Activated CD8-positive, alpha-beta T cell treated with anti-CD3 and anti-CD28 coated beads for 36 hours (primary cell): ENCODE measurements around the gene GINS3. TPM values are rescaled to one million over a fixed set of nuclear protein-coding genes. Genes with fewer than 3 reads are reported as not detected.
"Not testable (repeated sequence)": the region's sequence is repeated elsewhere in the genome, so short reads cannot be mapped to it uniquely, and the experiment has no call there.

Experiments
- ATAC-seq: fragments of 200-7000 bp; cut with Tn5 transposase; one replicate; pipeline ENCODE4 v1.10.0; 2021; ENCODE audit warnings: mild to moderate bottlenecking, moderate library complexity
- CTCF ChIA-PET: fragments of 350-600 bp; sonication (Branson Sonifier 250); formaldehyde crosslinking; loops from one replicate; lab custom pipeline; 2021; ENCODE audit warnings: antibody characterized with exemption; lab: Charles Lee
- POLR2A ChIA-PET: fragments of 350-600 bp; sonication (Branson Sonifier 250); formaldehyde crosslinking; loops from one replicate; lab custom pipeline; 2021; ENCODE audit warnings: antibody characterized with exemption; lab: Charles Lee
- DNase-seq: peaks from one replicate; pipeline ENCODE4 v3.0.0-alpha.2; 2020
- H3K27ac Mint-ChIP-seq: one replicate; pipeline ENCODE4 v1.8.0; 2021; ENCODE audit warnings: mild to moderate bottlenecking, mixed read lengths
- H3K27me3 Mint-ChIP-seq: one replicate; pipeline ENCODE4 v1.8.0; 2021; ENCODE audit warnings: mixed read lengths
- H3K36me3 Mint-ChIP-seq: one replicate; pipeline ENCODE4 v1.8.0; 2021; ENCODE audit warnings: low read depth, mixed read lengths
- H3K4me1 Mint-ChIP-seq: one replicate; pipeline ENCODE4 v1.8.0; 2021; ENCODE audit warnings: low read depth, mixed read lengths
- H3K4me3 Mint-ChIP-seq: one replicate; pipeline ENCODE4 v1.8.0; 2021; ENCODE audit warnings: mild to moderate bottlenecking, moderate library complexity, mixed read lengths
- H3K9me3 Mint-ChIP-seq: one replicate; pipeline ENCODE4 v1.8.0; 2021; ENCODE audit warnings: mixed read lengths
- intact Hi-C: fragments of 100-400 bp; cut with micrococcal nuclease; formaldehyde crosslinking; loops from one replicate; pipeline ENCODE4 v1.10.0; 2022
- total RNA-seq, 2 experiments: library from RNA; stranded (reverse); gene quantifications; one replicate each; pipeline ENCODE4 v1.2.3, GENCODE V29; 2021
- TF ChIP-seq, protein P1 (sequence below): fragments of 200-600 bp; IDR thresholded peaks from one replicate; pipeline ENCODE4 v1.8.0; 2022; ENCODE audit warnings: antibody characterized with exemption, mild to moderate bottlenecking

The GINS3 gene
- total RNA-seq, 2 experiments from 2014 or later: 16.0 to 18.1 TPM

DNA sequence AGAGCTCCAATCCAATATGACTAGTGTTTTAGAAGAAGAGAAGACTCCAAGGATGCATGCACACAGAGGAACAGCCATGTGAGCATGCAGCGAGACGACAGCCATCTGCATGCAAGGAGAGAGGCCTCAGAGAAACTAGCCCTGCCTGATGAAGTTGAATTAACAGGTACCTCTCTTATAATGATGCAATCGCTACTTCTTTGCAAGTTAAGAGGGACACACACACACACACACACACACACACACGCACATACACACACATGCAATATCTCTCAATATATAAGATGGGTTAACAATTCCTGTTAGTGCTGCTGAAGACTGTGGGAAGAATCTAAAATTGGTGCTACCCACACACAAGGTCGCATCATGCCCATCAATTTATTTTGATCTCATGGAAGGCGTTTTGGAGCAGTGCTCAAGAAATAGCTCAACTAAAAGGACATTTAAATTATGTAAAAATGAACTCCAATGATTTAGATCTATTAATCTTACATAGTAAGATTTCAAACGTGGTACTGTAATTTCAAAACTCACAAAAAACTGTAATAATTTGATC is 7.0 kb upstream of the GINS3 start:
- ATAC-seq: no peak
- peaks cover 4% of the 10 kb centered on the region for H3K27me3 Mint-ChIP-seq
- H3K4me1 Mint-ChIP-seq: no peaks in the 10 kb centered on the region
- ChIA-PET CTCF (interaction anchor here (1.2 kb wide), 1 partner anchor 49 kb away, joined by 3 read pairs; no protein-coding TSS in a partner anchor), POLR2A (interaction anchor here (1.1 kb wide), 1 partner anchor 16 kb away, joined by 3 read pairs; no protein-coding TSS in a partner anchor)
- H3K27ac Mint-ChIP-seq: no peak overlapping the region
- no peaks in the 10 kb centered on the region for H3K36me3 Mint-ChIP-seq
- TF ChIP-seq, protein P1, sequence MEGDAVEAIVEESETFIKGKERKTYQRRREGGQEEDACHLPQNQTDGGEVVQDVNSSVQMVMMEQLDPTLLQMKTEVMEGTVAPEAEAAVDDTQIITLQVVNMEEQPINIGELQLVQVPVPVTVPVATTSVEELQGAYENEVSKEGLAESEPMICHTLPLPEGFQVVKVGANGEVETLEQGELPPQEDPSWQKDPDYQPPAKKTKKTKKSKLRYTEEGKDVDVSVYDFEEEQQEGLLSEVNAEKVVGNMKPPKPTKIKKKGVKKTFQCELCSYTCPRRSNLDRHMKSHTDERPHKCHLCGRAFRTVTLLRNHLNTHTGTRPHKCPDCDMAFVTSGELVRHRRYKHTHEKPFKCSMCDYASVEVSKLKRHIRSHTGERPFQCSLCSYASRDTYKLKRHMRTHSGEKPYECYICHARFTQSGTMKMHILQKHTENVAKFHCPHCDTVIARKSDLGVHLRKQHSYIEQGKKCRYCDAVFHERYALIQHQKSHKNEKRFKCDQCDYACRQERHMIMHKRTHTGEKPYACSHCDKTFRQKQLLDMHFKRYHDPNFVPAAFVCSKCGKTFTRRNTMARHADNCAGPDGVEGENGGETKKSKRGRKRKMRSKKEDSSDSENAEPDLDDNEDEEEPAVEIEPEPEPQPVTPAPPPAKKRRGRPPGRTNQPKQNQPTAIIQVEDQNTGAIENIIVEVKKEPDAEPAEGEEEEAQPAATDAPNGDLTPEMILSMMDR: no peak
- H3K4me3 Mint-ChIP-seq: no peak overlapping the region
- no peaks in the 10 kb centered on the region for H3K9me3 Mint-ChIP-seq
- intact Hi-C loops: no loop called here
- no peak for DNase-seq

- DNase-seq (no peak), ATAC-seq (no peak)
- Mint-ChIP-seq H3K27me3 (no peaks in the 10 kb centered on the region), H3K9me3 (peaks cover 3% of the 10 kb centered on the region), H3K4me3 (no peak overlapping the region), H3K36me3 (peaks cover 14% of the 10 kb centered on the region), H3K27ac (no peak overlapping the region), H3K4me1 (peaks cover 19% of the 10 kb centered on the region)
- ChIA-PET POLR2A (interaction anchor here (0.6 to 0.9 kb wide), 2 partner anchors 8 to 35 kb away, joined by 3 to 4 read pairs; no protein-coding TSS in a partner anchor), CTCF (interaction anchor here (1.0 to 1.1 kb wide), 2 partner anchors 53 to 98 kb away, joined by 4 to 5 read pairs; no protein-coding TSS in a partner anchor)
- TF ChIP-seq, protein P1: no peak
- intact Hi-C loops: no loop called here
Measured at GRCh38 chr16:58389724-58390123, 2.5 kb upstream of the GINS3 start.

GRCh38 chr16:58393138-58393504 is 850 bp downstream of the GINS3 start:
- H3K27ac Mint-ChIP-seq: peak overlapping the region; percentile 96
- POLR2A ChIA-PET: interaction anchor here (0.8 to 2.4 kb wide), 7 partner anchors 10 to 393 kb away, joined by 3 to 12 read pairs (median 3); partner anchors contain the start of gene ZNF319
- CTCF ChIA-PET: interaction anchor here (1.0 to 1.5 kb wide), 4 partner anchors 56 to 363 kb away, joined by 3 to 12 read pairs (median 4); no protein-coding TSS in a partner anchor
- intact Hi-C loops: loop anchor here (2.0 kb wide), 1 partner anchor 56 kb away; no protein-coding TSS in a partner anchor
- TF ChIP-seq, protein P1: no peak
- H3K4me1 Mint-ChIP-seq: peaks cover 19% of the 10 kb centered on the region
- H3K27me3 Mint-ChIP-seq: no peaks in the 10 kb centered on the region
- H3K36me3 Mint-ChIP-seq: peaks cover 26% of the 10 kb centered on the region
- DNase-seq (no peak), ATAC-seq (peak; percentile 15)
- peaks cover 3% of the 10 kb centered on the region for H3K9me3 Mint-ChIP-seq
- H3K4me3 Mint-ChIP-seq: peak overlapping the region; percentile 93

DNA sequence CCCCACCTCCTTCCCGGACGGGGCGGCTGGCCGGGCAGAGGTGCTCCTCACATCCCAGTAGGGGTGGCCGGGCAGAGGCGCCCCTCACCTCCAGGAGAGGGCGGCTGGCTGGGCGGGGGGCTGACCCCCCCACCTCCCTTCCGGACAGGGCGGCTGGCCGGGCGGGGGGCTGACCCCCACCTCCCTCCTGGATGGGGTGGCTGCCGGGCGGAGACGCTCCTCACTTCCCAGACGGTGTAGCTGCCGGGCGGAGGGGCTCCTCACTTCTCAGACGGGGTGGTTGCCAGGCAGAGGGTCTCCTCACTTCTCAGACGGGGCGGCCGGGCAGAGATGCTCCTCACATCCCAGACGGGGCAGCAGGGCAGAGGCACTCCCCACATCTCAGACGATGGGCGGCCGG is 4.6 kb downstream of the GINS3 start:
- ATAC-seq, H3K27me3 Mint-ChIP-seq, POLR2A ChIA-PET, H3K9me3 Mint-ChIP-seq, CTCF ChIA-PET, H3K27ac Mint-ChIP-seq, intact Hi-C loops, H3K4me3 Mint-ChIP-seq, DNase-seq: not testable (repeated sequence)
- Mint-ChIP-seq H3K4me1 (peaks cover 19% of the 10 kb centered on the region), H3K36me3 (peaks cover 37% of the 10 kb centered on the region)

DNA sequence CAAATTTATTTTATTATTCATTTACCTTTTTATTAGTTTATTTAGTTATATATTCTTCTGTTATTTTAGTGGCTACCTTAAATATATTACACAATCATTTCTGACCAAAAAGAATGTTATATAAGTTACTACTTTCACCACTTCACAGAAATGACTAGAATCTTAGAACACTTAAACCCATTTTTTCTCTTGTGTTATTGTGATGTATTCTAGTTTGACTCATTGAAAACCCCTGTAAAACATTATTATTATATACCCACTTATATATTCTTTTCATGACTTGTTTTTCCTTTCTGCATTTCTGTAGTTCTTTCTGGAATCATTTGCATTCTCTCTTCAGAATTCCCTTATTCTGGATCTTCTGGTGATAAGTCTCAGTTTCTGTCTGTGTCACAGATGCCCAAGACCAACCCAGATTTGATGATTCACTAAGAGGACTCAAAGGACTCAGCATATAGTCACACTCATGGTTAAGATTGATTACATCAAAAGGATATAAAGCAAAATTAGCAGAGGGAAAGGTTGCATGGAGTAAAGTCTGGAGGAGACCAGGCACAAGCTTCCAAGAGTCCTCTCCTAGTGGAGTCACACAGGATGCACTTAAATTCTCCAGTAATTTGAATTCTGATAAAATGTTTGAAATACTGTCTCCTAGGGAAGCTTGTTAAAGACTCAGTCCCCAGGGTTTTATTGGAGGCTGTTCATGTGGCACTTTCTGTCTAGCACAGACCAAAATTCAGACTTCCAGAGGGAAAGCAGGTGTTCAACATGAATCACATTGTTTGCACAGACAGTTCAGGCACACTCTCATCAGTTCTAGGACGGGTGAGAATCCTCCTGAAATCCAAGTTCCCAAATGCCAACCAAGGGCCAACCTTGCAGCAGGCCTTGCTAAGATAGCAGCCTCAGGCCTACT is 7.7 kb downstream of the GINS3 start:
- POLR2A ChIA-PET: no interaction called here
- Mint-ChIP-seq H3K27me3 (no peaks in the 10 kb centered on the region), H3K27ac (no peak overlapping the region), H3K4me1 (peaks cover 3% of the 10 kb centered on the region), H3K9me3 (no peaks in the 10 kb centered on the region), H3K4me3 (no peak overlapping the region), H3K36me3 (peaks cover 38% of the 10 kb centered on the region)
- DNase-seq (no peak), ATAC-seq (no peak)
- intact Hi-C loops: no loop called here
- CTCF ChIA-PET: interaction anchor here (1.0 kb wide), 1 partner anchor 13 kb away, joined by 3 read pairs; no protein-coding TSS in a partner anchor
- TF ChIP-seq, protein P1: no peak

GRCh38 chr16:58401305-58401704 is 9.0 kb downstream of the GINS3 start:
- intact Hi-C loops, H3K27ac Mint-ChIP-seq, H3K4me1 Mint-ChIP-seq, H3K4me3 Mint-ChIP-seq, H3K27me3 Mint-ChIP-seq, H3K9me3 Mint-ChIP-seq, DNase-seq, ATAC-seq: not testable (repeated sequence)
- CTCF ChIA-PET: interaction anchor here (0.7 kb wide), 1 partner anchor 65 kb away, joined by 3 read pairs; no protein-coding TSS in a partner anchor
- peaks cover 35% of the 10 kb centered on the region for H3K36me3 Mint-ChIP-seq
- POLR2A ChIA-PET: interaction anchor here (0.8 kb wide), 1 partner anchor 15 kb away, joined by 3 read pairs; no protein-coding TSS in a partner anchor
